ENCODE results near the gene LAG3.

The LAG3 gene

DNA sequence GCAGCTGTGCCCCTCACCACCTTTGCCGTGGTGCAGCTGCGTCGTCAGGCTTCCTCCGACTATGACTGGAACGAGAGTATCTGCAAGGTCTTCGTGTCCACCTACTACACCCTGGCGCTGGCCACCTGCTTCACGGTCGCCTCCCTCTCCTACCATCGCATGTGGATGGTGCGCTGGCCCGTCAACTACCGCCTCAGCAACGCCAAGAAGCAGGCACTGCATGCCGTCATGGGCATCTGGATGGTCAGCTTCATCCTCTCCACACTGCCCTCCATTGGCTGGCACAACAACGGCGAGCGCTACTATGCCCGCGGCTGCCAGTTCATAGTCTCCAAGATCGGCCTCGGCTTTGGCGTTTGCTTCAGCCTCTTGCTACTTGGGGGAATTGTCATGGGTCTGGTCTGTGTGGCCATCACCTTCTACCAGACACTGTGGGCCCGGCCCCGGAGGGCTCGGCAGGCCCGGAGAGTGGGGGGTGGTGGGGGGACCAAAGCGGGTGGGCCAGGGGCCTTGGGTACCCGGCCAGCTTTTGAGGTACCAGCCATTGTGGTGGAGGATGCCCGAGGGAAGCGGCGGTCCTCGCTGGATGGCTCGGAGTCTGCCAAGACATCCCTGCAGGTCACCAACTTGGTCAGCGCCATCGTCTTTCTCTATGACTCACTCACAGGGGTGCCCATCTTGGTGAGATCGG lies 51.9 kb downstream of the LAG3 start:
- no peak for DNase-seq

DNA sequence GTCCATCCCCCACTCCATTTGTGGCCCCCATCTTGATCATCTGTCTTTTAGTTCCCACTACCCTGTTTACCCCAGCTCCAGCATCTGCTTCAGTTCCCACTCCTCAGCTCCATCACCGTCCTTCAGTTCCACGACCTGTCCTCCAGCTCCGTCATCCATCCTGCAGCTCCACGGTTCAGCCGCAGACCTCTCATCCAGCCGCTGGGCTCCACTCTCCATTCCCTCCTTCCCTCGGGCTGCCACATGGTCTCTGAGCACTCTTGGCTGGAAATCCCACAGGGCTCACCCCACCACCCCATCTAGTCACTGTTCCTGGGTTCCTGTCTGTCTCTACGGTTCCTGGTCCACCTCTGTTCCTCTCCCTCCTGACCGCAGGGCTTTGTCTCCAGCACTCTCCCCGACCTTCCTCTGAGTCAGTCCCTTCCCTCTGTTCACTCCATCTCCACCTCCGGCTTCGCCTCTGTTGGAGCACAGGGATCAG lies 52.6 kb downstream of the LAG3 start:
- no peak for DNase-seq

- DNase-seq = peak; percentile 56 to 84 (median 68)
Observed at GRCh38 chr12:6825398-6826124, 53.2 kb downstream of the LAG3 start.

- no peak for DNase-seq
Observed at GRCh38 chr12:6826125-6826733, 53.9 kb downstream of the LAG3 start.

GRCh38 chr12:6826734-6827436 lies 54.6 kb downstream of the LAG3 start:
- no peak for DNase-seq

- peak; percentile 87 to 95 (median 89) for DNase-seq
Observed at GRCh38 chr12:6827437-6827911, 55.2 kb downstream of the LAG3 start.

Data from NCI-H1417 (cell line).